Measurements from ENCODE around the gene TOX4. TPM values are rescaled to one million over a fixed set of nuclear protein-coding genes. Genes with fewer than 3 reads are reported as not detected.

TOX4 gene
- total and polyA plus RNA-seq, 2 of the 4 experiments (the other 2 are of a cell fraction), result 26.7 to 56.6 TPM

DNA sequence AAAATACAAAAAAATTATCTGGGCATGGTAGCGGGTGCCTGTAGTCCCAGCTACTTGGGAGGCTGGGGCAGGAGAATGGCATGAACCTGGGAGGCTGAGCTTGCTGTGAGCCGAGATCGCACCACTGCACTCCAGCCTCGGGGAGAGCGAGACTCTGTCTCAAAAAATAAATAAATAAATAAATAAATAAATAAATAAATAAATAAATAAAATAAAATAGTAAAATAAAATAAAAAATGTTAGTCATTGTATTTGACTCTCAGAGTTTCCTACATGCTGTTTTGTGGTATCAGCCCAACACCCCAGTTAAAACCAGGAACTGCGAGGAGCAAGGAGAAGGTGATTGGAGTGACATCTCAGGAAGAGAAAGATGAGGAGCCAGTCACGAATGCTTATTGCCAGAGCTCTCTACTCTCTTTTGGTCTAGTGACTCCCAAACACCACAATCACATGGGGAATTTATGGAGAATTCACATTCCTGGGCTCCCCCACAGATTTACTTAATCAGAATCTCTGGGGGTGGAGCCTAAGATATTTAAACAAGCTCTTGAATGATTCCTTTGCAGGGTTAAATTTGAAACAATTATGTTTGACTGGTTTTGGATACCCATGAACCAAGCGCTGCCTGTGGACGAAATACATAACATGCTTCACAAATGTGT is 64.5 kb downstream of the TOX4 start:
- DNase-seq (no peak), ATAC-seq (ENCODE audit: low read depth) (no peak)
- dilution Hi-C loops (cut with HindIII; ENCODE audit: low sequenced_read_pairs, unreplicated experiment) (no loop called here), intact Hi-C loops (cut with micrococcal nuclease) (no loop called here), in situ Hi-C loops (cut with MboI; ENCODE audit: low sequenced_read_pairs) (no loop called here)
- ChIA-PET POLR2A (ENCODE audit: unreplicated experiment) (no interaction called here), CTCF (interaction anchor here (0.6 kb wide), 1 partner anchor 108 kb away, joined by 3 read pairs; no protein-coding TSS in a partner anchor)
- Histone ChIP-seq H2BK20ac (ENCODE audit: low read depth, low read length) (no peak overlapping the region), H4K20me1 (ENCODE audit: insufficient read depth, low read length) (no peaks in the 10 kb centered on the region), H3K27me3 (ENCODE audit: control insufficient read depth, insufficient read depth, low read length) (peaks cover 20% of the 10 kb centered on the region), H3K9me3 (ENCODE audit: control insufficient read depth, insufficient read depth, low read length) (no peaks in the 10 kb centered on the region), H2BK15ac (ENCODE audit: low read depth, low read length) (no peak overlapping the region), H3K79me1 (ENCODE audit: low read depth in 1 of 2, low read length in 2 of 2) (no peaks in the 10 kb centered on the region), H3K23ac (ENCODE audit: low read depth, low read length) (no peak overlapping the region), H3K56ac (ENCODE audit: extremely low read depth, insufficient read depth, low read length) (no peak overlapping the region), H3K9ac (ENCODE audit: low read depth, low read length) (no peak overlapping the region), H3K27ac (ENCODE audit: insufficient read depth, low read length) (no peak overlapping the region), H3K4me2 (ENCODE audit: low read depth, low read length) (no peak overlapping the region), H3K36me3 (ENCODE audit: control insufficient read depth, insufficient read depth, low read length) (no peaks in the 10 kb centered on the region), H3K14ac (replicated peaks; ENCODE audit: low read depth, low read length) (no peak overlapping the region), H2BK5ac (ENCODE audit: low read depth, low read length, poor library complexity, severe bottlenecking) (no peak overlapping the region), H3K9me1 (ENCODE audit: insufficient read depth, low read length) (no peaks in the 10 kb centered on the region), H3K18ac (ENCODE audit: low read depth, low read length) (no peak overlapping the region), H3K4ac (ENCODE audit: low read depth, low read length) (no peak overlapping the region), H4K5ac (ENCODE audit: low read depth, low read length) (no peak overlapping the region), H2AK5ac (ENCODE audit: low read depth, low read length) (no peak overlapping the region), H2AK9ac (replicated peaks; ENCODE audit: low read depth, low read length, poor library complexity) (no peak overlapping the region), H4K91ac (ENCODE audit: insufficient read depth, low read depth, low read length) (no peak overlapping the region), H3K4me3 (ENCODE audit: insufficient read depth, low read depth, low read length) (no peak overlapping the region), H2AFZ (replicated peaks; ENCODE audit: low read length, poor library complexity) (no peak overlapping the region), H2BK120ac (ENCODE audit: low read depth, low read length) (no peak overlapping the region), H3K4me1 (ENCODE audit: control insufficient read depth, insufficient read depth, low read length) (no peaks in the 10 kb centered on the region), H4K8ac (ENCODE audit: low read depth in 2 of 2, low read length in 2 of 2) (no peak overlapping the region)
- TF ChIP-seq USF2 (IDR thresholded peaks at IDR 0.05; ENCODE audit: low read depth, low read length), result no peak
- TF ChIP-seq RAD21 (IDR thresholded peaks at IDR 0.05; ENCODE audit: low read length), result no peak
- TF ChIP-seq, protein P1, sequence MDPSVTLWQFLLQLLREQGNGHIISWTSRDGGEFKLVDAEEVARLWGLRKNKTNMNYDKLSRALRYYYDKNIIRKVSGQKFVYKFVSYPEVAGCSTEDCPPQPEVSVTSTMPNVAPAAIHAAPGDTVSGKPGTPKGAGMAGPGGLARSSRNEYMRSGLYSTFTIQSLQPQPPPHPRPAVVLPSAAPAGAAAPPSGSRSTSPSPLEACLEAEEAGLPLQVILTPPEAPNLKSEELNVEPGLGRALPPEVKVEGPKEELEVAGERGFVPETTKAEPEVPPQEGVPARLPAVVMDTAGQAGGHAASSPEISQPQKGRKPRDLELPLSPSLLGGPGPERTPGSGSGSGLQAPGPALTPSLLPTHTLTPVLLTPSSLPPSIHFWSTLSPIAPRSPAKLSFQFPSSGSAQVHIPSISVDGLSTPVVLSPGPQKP (IDR thresholded peaks at IDR 0.05; ENCODE audit: borderline replicate concordance, low read depth, low read length), result no peak
- TF ChIP-seq RFX5 (IDR thresholded peaks at IDR 0.05; ENCODE audit: low read depth, low read length), result no peak
- TF ChIP-seq CEBPB (IDR thresholded peaks at IDR 0.05; ENCODE audit: low read depth, low read length), result no peak
- TF ChIP-seq RCOR1 (IDR thresholded peaks at IDR 0.05; ENCODE audit: insufficient replicate concordance, low read length), result no peak
- no peak for TF ChIP-seq MAFK (IDR thresholded peaks at IDR 0.05; ENCODE audit: low read depth, low read length)
- TF ChIP-seq NFE2L2 (IDR thresholded peaks at IDR 0.05; ENCODE audit: low read depth, low read length), result no peak
- TF ChIP-seq CTCF (conservative IDR thresholded peaks at IDR 0.05; ENCODE audit: low read depth, low read length), result no peak
- TF ChIP-seq MXI1 (IDR thresholded peaks at IDR 0.05; ENCODE audit: borderline replicate concordance, low read depth, low read length), result no peak
- TF ChIP-seq POLR2A (IDR thresholded peaks at IDR 0.05; ENCODE audit: low read depth, low read length), result no peak
- no peak for TF ChIP-seq MAZ (IDR thresholded peaks at IDR 0.05; ENCODE audit: borderline replicate concordance, low read depth, low read length)
- WGBS, 2 experiments (ENCODE audit: extremely low coverage in 2 of 2, insufficient read length in 1 of 2), result no CpG with 5 or more reads among the region's 9 CpGs
- no TSS peak for BruUV-seq (replicated peaks)

Measured in IMR-90 (cell line).